Trophoblast cell (in vitro differentiated cells and primary cell): ENCODE results near the gene PNPLA6.

Source experiments
- DNase-seq, 2 donors: peaks; one replicate each; pipeline ENCODE4 v3.0.0-alpha.2; 2016
- H2AFZ ChIP-seq: 2 replicates; pipeline ENCODE4 v1.6.1; 2013; ENCODE audit warnings: low read length, moderate library complexity, mild to moderate bottlenecking; ENCODE audit not compliant: insufficient read depth, poor library complexity
- H2AK5ac ChIP-seq: 2 replicates; pipeline ENCODE4 v1.6.1; 2013; ENCODE audit warnings: mild to moderate bottlenecking, low read length
- H2BK120ac ChIP-seq: 2 replicates; pipeline ENCODE4 v1.6.1; 2013; ENCODE audit warnings: low read length, mild to moderate bottlenecking, moderate library complexity; ENCODE audit not compliant: insufficient read depth, poor library complexity
- H2BK12ac ChIP-seq: 2 replicates; pipeline ENCODE4 v1.6.1; 2013; ENCODE audit warnings: mild to moderate bottlenecking, low read length, moderate library complexity
- H2BK5ac ChIP-seq: 2 replicates; pipeline ENCODE4 v1.6.1; 2013; ENCODE audit warnings: low read length, low read depth, moderate library complexity, mild to moderate bottlenecking; ENCODE audit not compliant: poor library complexity
- H3K14ac ChIP-seq: 2 replicates; pipeline ENCODE4 v1.6.1; 2013; ENCODE audit warnings: mild to moderate bottlenecking, low read length
- H3K18ac ChIP-seq: 2 replicates; pipeline ENCODE4 v1.6.1; 2013; ENCODE audit warnings: mild to moderate bottlenecking, low read length
- H3K23ac ChIP-seq: 2 replicates; pipeline ENCODE4 v1.6.1; 2013; ENCODE audit warnings: low read length
- H3K27ac ChIP-seq: 2 replicates; pipeline ENCODE4 v1.5.1; 2013; ENCODE audit warnings: low read depth, mild to moderate bottlenecking, inconsistent platforms, low read length, moderate library complexity
- H3K27me3 ChIP-seq: 2 replicates; pipeline ENCODE4 v1.6.1; 2013; ENCODE audit warnings: inconsistent platforms, mild to moderate bottlenecking, low read length, moderate library complexity; ENCODE audit not compliant: insufficient read depth
- H3K36me3 ChIP-seq, 2 experiments: 1 replicate in 1 of 2; 2 replicates in 1 of 2; pipeline ENCODE4 v1.6.1; 2013; ENCODE audit warnings: low read length in 2 of 2, mild to moderate bottlenecking in 2 of 2, moderate library complexity in 1 of 2; ENCODE audit not compliant: insufficient read depth in 2 of 2, control insufficient read depth in 1 of 2
- H3K4ac ChIP-seq: 2 replicates; pipeline ENCODE4 v1.6.1; 2013; ENCODE audit warnings: low read depth, mild to moderate bottlenecking, low read length, moderate library complexity
- H3K4me1 ChIP-seq, 2 experiments: 1 replicate in 1 of 2; 2 replicates in 1 of 2; pipeline ENCODE4 v1.6.1; 2013; ENCODE audit warnings: low read length in 2 of 2, mild to moderate bottlenecking in 2 of 2, moderate library complexity in 1 of 2; ENCODE audit not compliant: insufficient read depth in 2 of 2, control insufficient read depth in 1 of 2
- H3K4me2 ChIP-seq: 2 replicates; pipeline ENCODE4 v1.6.1; 2013; ENCODE audit warnings: inconsistent platforms, mild to moderate bottlenecking, low read length, moderate library complexity
- H3K4me3 ChIP-seq: 2 replicates; pipeline ENCODE4 v1.5.1; 2013; ENCODE audit warnings: mild to moderate bottlenecking, low read depth, low read length, inconsistent platforms
- H3K79me1 ChIP-seq: one replicate; pipeline ENCODE4 v1.6.1; 2013; ENCODE audit warnings: low read length
- H3K79me2 ChIP-seq: 2 replicates; pipeline ENCODE4 v1.6.1; 2013; ENCODE audit warnings: low read length, mild to moderate bottlenecking; ENCODE audit not compliant: control insufficient read depth, insufficient read depth, poor library complexity
- H3K9ac ChIP-seq: 2 replicates; pipeline ENCODE4 v1.6.1; 2013; ENCODE audit warnings: mild to moderate bottlenecking, low read length
- H3K9me3 ChIP-seq: 2 replicates; pipeline ENCODE4 v1.6.1; 2013; ENCODE audit warnings: low read depth, mild to moderate bottlenecking, control low read depth, inconsistent platforms, low read length; ENCODE audit not compliant: insufficient read depth
- H4K12ac ChIP-seq: 2 replicates; pipeline ENCODE4 v1.6.1; 2013; ENCODE audit warnings: low read depth, mild to moderate bottlenecking, low read length, moderate library complexity
- H4K8ac ChIP-seq: 2 replicates; pipeline ENCODE4 v1.6.1; 2013; ENCODE audit warnings: low read depth, mild to moderate bottlenecking, low read length, moderate library complexity
- H4K91ac ChIP-seq: one replicate; pipeline ENCODE4 v1.6.1; 2013; ENCODE audit warnings: low read depth, mild to moderate bottlenecking, low read length, moderate library complexity
- WGBS: extraction: QIAGEN DNeasy Blood & Tissue Kit; methylation state at CpG from one replicate; pipeline ENCODE4 v1.1.7; 2013; ENCODE audit warnings: missing lambda C conversion rate; ENCODE audit not compliant: insufficient read length, insufficient coverage; ENCODE audit errors: extremely low coverage; 5-methylcytosine and 5-hydroxymethylcytosine counted together

PNPLA6 gene

DNA sequence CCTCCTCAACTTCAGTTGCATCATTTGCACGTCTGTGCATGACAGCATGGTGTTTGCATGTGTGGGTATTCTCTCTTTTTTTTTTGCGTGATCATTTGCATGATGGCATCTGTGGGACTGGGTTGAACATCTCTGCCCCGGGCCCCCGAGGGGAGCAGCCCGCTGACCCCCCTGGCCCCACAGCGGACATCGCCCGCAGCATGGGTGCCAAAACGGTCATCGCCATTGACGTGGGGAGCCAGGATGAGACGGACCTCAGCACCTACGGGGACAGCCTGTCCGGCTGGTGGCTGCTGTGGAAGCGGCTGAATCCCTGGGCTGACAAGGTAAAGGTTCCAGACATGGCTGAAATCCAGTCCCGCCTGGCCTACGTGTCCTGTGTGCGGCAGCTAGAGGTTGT, 23.1 kb downstream of the PNPLA6 start:
- Histone ChIP-seq H3K23ac (no peak overlapping the region), H3K27ac (no peak overlapping the region), H3K9ac (no peak overlapping the region), H2AK5ac (no peak overlapping the region), H4K12ac (no peak overlapping the region), H2BK120ac (no peak overlapping the region), H3K79me1 (no peaks in the 10 kb centered on the region), H4K91ac (no peak overlapping the region), H3K9me3 (peaks cover 14% of the 10 kb centered on the region), H3K4me1 (no peaks in the 10 kb centered on the region), H2BK12ac (no peak overlapping the region), H2BK5ac (no peak overlapping the region), H3K18ac (no peak overlapping the region), H3K14ac (no peak overlapping the region), H3K4me2 (no peak overlapping the region), H2AFZ (no peak overlapping the region), H3K27me3 (no peaks in the 10 kb centered on the region), H3K4me3 (no peak overlapping the region), H3K4ac (no peak overlapping the region), H3K36me3 (peaks cover 57 to 59% of the 10 kb centered on the region in 2 experiments), H3K79me2 (no peaks in the 10 kb centered on the region), H4K8ac (no peak overlapping the region)
- no CpG with 5 or more reads among the region's 18 CpGs for WGBS
- DNase-seq = no peak

DNA sequence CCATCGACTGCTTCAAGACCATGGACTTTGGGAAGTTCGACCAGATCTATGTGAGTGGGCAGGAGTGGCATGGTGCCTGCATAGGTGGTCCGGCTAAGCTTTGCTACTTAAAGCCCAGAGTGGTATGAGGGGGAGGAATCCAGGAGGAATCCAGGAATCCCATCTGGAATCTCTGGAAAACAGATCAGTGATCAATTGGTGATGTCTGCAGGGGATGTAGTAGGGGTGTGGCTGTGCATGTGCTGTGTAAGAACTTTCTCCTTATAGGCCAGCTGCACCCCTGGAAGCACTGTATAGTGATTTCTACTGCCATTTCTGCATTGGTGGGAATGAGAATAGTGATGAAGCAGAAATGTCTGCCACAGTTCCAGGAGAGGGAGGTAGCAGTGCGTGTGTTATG, 23.6 kb downstream of the PNPLA6 start:
- H3K27me3 ChIP-seq = no peaks in the 10 kb centered on the region
- H3K79me2 ChIP-seq = no peaks in the 10 kb centered on the region
- no peak overlapping the region for H3K4me2 ChIP-seq
- H2AFZ ChIP-seq = no peak overlapping the region
- no peak overlapping the region for H2BK5ac ChIP-seq
- H3K18ac ChIP-seq = no peak overlapping the region
- H3K4me3 ChIP-seq = no peak overlapping the region
- no peaks in the 10 kb centered on the region for H3K79me1 ChIP-seq
- H4K91ac ChIP-seq = no peak overlapping the region
- H3K9me3 ChIP-seq = peaks cover 14% of the 10 kb centered on the region
- H2BK12ac ChIP-seq = no peak overlapping the region
- peaks cover 54 to 58% of the 10 kb centered on the region in 2 experiments for H3K36me3 ChIP-seq
- no peak overlapping the region for H4K8ac ChIP-seq
- H3K23ac ChIP-seq = no peak overlapping the region
- H3K14ac ChIP-seq = no peak overlapping the region
- no peak overlapping the region for H2AK5ac ChIP-seq
- DNase-seq = no peak
- no peak overlapping the region for H3K4ac ChIP-seq
- no peaks in the 10 kb centered on the region for H3K4me1 ChIP-seq
- H4K12ac ChIP-seq = no peak overlapping the region
- H3K27ac ChIP-seq = no peak overlapping the region
- no CpG with 5 or more reads among the region's 4 CpGs for WGBS
- H2BK120ac ChIP-seq = no peak overlapping the region
- no peak overlapping the region for H3K9ac ChIP-seq

DNA sequence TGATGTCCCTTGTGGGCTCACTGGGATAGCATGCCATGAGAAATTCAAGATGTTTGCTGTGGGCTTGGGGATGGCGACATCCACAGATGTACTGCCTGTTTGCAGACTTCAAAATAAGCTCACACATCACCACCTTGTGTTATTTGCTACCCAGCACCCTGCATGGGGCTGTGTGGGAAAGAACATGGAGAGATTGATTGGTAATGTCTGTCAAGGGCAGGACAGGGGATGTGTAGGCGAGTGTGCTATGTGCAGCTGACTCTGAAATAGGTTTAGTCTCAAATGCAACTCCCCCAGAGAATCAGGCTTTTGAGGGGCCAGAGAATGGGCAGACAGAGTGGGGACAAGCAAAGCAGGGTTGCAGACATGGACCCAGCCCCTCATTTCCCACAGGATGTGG, 24.7 kb downstream of the PNPLA6 start:
- H2BK5ac ChIP-seq = no peak overlapping the region
- no peaks in the 10 kb centered on the region for H3K27me3 ChIP-seq
- no peak overlapping the region for H3K4me2 ChIP-seq
- H3K36me3 ChIP-seq = peaks cover 44 to 49% of the 10 kb centered on the region in 2 experiments
- H4K91ac ChIP-seq = no peak overlapping the region
- H3K9me3 ChIP-seq = peaks cover 9% of the 10 kb centered on the region
- no peak overlapping the region for H2BK12ac ChIP-seq
- H3K4ac ChIP-seq = no peak overlapping the region
- H3K14ac ChIP-seq = no peak overlapping the region
- H2AFZ ChIP-seq = no peak overlapping the region
- no peak overlapping the region for H4K12ac ChIP-seq
- H2BK120ac ChIP-seq = no peak overlapping the region
- no peak for DNase-seq
- no peak overlapping the region for H3K23ac ChIP-seq
- no peaks in the 10 kb centered on the region for H3K79me1 ChIP-seq
- no CpG with 5 or more reads among the region's 2 CpGs for WGBS
- H2AK5ac ChIP-seq = no peak overlapping the region
- no peak overlapping the region for H3K9ac ChIP-seq
- no peak overlapping the region for H3K27ac ChIP-seq
- no peaks in the 10 kb centered on the region for H3K79me2 ChIP-seq
- no peak overlapping the region for H4K8ac ChIP-seq
- no peaks in the 10 kb centered on the region for H3K4me1 ChIP-seq
- H3K18ac ChIP-seq = no peak overlapping the region
- no peak overlapping the region for H3K4me3 ChIP-seq

DNA sequence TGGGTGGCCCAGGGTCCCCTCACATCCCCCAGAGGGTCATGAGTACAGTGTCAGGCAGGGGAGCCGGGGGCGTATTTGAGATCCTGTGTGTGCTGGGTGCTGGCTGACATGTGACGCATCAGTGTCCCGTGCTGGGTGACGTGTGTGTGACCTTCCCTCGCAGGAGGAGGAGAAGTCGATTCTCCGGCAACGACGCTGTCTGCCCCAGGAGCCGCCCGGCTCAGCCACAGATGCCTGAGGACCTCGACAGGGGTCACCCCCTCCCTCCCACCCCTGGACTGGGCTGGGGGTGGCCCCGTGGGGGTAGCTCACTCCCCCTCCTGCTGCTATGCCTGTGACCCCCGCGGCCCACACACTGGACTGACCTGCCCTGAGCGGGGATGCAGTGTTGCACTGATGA, 25.8 kb downstream of the PNPLA6 start:
- Histone ChIP-seq H3K27ac (no peak overlapping the region), H3K18ac (no peak overlapping the region), H4K12ac (no peak overlapping the region), H2AK5ac (no peak overlapping the region), H3K79me2 (no peaks in the 10 kb centered on the region), H3K9ac (no peak overlapping the region), H2AFZ (no peak overlapping the region), H3K4me3 (no peak overlapping the region), H3K27me3 (no peaks in the 10 kb centered on the region), H4K8ac (no peak overlapping the region), H3K36me3 (peaks cover 39 to 40% of the 10 kb centered on the region in 2 experiments), H2BK12ac (no peak overlapping the region), H2BK120ac (no peak overlapping the region), H3K4ac (no peak overlapping the region), H4K91ac (no peak overlapping the region), H3K4me1 (no peaks in the 10 kb centered on the region), H3K23ac (no peak overlapping the region), H3K79me1 (no peaks in the 10 kb centered on the region), H2BK5ac (no peak overlapping the region), H3K14ac (no peak overlapping the region), H3K9me3 (peaks cover 9% of the 10 kb centered on the region), H3K4me2 (no peak overlapping the region)
- DNase-seq = peak in 1 of 2 donors; percentile 21
- no CpG with 5 or more reads among the region's 17 CpGs for WGBS
